DLD1 (cell line): Measurements from ENCODE around the gene IRX2.

Experiments used
- in situ Hi-C: cut with HindIII; loops from 2 replicates; pipeline ENCODE4 v1.10.0; 2017; ENCODE audit warnings: low sequenced_read_pairs

The IRX2 gene

DNA sequence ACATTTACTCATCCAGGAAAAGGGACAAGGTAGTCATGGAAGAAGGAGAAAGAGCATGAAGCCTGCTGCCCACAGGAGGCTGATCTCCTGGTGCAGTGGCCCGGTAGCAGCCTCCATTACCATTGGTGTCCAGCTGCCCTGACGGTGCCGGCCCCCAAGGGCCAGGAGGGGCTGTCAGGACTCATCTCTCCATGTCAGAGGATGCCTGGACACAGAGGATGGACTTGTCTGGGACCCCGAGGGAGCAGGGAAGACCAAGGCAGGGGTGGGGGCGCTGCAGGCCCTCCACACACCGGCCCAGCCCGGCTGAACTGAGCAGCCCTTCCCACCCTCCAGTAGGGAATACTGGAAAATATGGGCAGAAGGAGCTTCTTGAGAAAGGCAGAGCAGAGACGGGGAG is 52.2 kb downstream of the IRX2 start:
- in situ Hi-C loops, result no loop called here

- in situ Hi-C loops, result no loop called here
Measured at GRCh38 chr5:2698581-2698980, 52.9 kb downstream of the IRX2 start.

- in situ Hi-C loops, result no loop called here
Measured at GRCh38 chr5:2697446-2698200, 53.9 kb downstream of the IRX2 start.

GRCh38 chr5:2697041-2697440 is 54.4 kb downstream of the IRX2 start:
- in situ Hi-C loops, result no loop called here
